ENCODE results near the gene GRAMD4. TPM values are rescaled to one million over a fixed set of nuclear protein-coding genes. Genes with fewer than 3 reads are reported as not detected.

The GRAMD4 gene
- total RNA-seq, 2 donors from 2014 or later, result 38.0 to 43.3 TPM

DNA sequence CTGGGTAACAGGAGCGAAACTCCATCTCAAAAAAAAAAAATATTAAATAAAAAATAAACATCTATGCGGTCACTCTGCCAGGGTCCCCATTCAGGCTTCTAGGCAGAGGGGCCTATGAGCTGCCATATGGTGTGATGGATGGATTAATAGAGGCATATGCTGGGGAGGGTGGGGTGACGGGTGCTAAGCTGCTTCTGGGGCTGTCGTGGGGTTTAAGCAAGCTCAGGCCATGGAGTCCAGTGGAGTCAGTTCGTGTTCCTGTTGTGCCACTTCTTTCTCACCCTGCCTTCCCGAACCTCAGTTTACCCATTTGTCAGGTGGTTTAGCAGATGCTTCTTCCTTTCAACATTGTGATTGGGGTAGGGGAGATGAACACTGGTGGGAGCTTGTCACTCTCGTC, 9.0 kb upstream of the GRAMD4 start:
- Mint-ChIP-seq H3K36me3 (ENCODE audit: low read depth) (no peaks in the 10 kb centered on the region), H3K4me3 (no peak overlapping the region), H3K9me3 (no peaks in the 10 kb centered on the region), H3K27me3 (ENCODE audit: insufficient read depth) (no peaks in the 10 kb centered on the region), H3K4me1 (peaks cover 15% of the 10 kb centered on the region), H3K27ac (no peak overlapping the region)
- H3K27ac ChIP-seq (ENCODE audit: low read depth, low read length), result no peak overlapping the region
- no peaks in the 10 kb centered on the region for H3K9me3 ChIP-seq (ENCODE audit: control insufficient read depth, low read length)
- H3K27me3 ChIP-seq (ENCODE audit: control insufficient read depth, insufficient read depth, low read length, poor library complexity, severe bottlenecking), result no peaks in the 10 kb centered on the region
- TF ChIP-seq, protein P1, sequence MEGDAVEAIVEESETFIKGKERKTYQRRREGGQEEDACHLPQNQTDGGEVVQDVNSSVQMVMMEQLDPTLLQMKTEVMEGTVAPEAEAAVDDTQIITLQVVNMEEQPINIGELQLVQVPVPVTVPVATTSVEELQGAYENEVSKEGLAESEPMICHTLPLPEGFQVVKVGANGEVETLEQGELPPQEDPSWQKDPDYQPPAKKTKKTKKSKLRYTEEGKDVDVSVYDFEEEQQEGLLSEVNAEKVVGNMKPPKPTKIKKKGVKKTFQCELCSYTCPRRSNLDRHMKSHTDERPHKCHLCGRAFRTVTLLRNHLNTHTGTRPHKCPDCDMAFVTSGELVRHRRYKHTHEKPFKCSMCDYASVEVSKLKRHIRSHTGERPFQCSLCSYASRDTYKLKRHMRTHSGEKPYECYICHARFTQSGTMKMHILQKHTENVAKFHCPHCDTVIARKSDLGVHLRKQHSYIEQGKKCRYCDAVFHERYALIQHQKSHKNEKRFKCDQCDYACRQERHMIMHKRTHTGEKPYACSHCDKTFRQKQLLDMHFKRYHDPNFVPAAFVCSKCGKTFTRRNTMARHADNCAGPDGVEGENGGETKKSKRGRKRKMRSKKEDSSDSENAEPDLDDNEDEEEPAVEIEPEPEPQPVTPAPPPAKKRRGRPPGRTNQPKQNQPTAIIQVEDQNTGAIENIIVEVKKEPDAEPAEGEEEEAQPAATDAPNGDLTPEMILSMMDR (conservative IDR thresholded peaks at IDR 0.05), result no peak
- H3K4me1 ChIP-seq (ENCODE audit: control insufficient read depth, insufficient read depth, low read length), result no peaks in the 10 kb centered on the region
- no peak for DNase-seq
- 88% methylated on average over 7 of the region's 7 CpGs; no CpG with 5 or more reads in 1 of the 2 experiments for WGBS, 2 experiments (ENCODE audit: insufficient coverage in 1 of 2, insufficient read length in 1 of 2)
- no peaks in the 10 kb centered on the region for H3K36me3 ChIP-seq (ENCODE audit: control insufficient read depth, insufficient read depth, low read length)
- H3K4me3 ChIP-seq (ENCODE audit: low read length), result no peak overlapping the region
- no peak overlapping the region for H3K9ac ChIP-seq (ENCODE audit: extremely low read depth, low read length, poor library complexity, severe bottlenecking)

- Mint-ChIP-seq H3K27me3 (ENCODE audit: insufficient read depth) (no peaks in the 10 kb centered on the region), H3K4me1 (peaks cover 15% of the 10 kb centered on the region), H3K4me3 (no peak overlapping the region), H3K27ac (peak overlapping the region; percentile 15), H3K9me3 (no peaks in the 10 kb centered on the region), H3K36me3 (ENCODE audit: low read depth) (no peaks in the 10 kb centered on the region)
- no peak overlapping the region for H3K4me3 ChIP-seq (ENCODE audit: low read length)
- no peak overlapping the region for H3K9ac ChIP-seq (ENCODE audit: extremely low read depth, low read length, poor library complexity, severe bottlenecking)
- TF ChIP-seq, protein P1 (conservative IDR thresholded peaks at IDR 0.05), result no peak
- no peaks in the 10 kb centered on the region for H3K36me3 ChIP-seq (ENCODE audit: control insufficient read depth, insufficient read depth, low read length)
- WGBS, 2 experiments (ENCODE audit: insufficient coverage in 1 of 2, insufficient read length in 1 of 2), result 50 to 79% methylated on average over 2 to 13 of the region's 13 CpGs
- H3K27ac ChIP-seq (ENCODE audit: low read depth, low read length), result no peak overlapping the region
- no peaks in the 10 kb centered on the region for H3K27me3 ChIP-seq (ENCODE audit: control insufficient read depth, insufficient read depth, low read length, poor library complexity, severe bottlenecking)
- no peak for DNase-seq
- no peaks in the 10 kb centered on the region for H3K9me3 ChIP-seq (ENCODE audit: control insufficient read depth, low read length)
- no peaks in the 10 kb centered on the region for H3K4me1 ChIP-seq (ENCODE audit: control insufficient read depth, insufficient read depth, low read length)
Observed at GRCh38 chr22:46612341-46612903, 7.8 kb upstream of the GRAMD4 start.

- H3K27me3 ChIP-seq (ENCODE audit: control insufficient read depth, insufficient read depth, low read length, poor library complexity, severe bottlenecking), result no peaks in the 10 kb centered on the region
- 82 to 85% methylated on average over 10 to 23 of the region's 23 CpGs for WGBS, 2 experiments (ENCODE audit: insufficient coverage in 1 of 2, insufficient read length in 1 of 2)
- H3K9ac ChIP-seq (ENCODE audit: extremely low read depth, low read length, poor library complexity, severe bottlenecking), result no peak overlapping the region
- Mint-ChIP-seq H3K9me3 (no peaks in the 10 kb centered on the region), H3K27ac (peak overlapping the region; percentile 15), H3K4me1 (peaks cover 15% of the 10 kb centered on the region), H3K4me3 (no peak overlapping the region), H3K36me3 (ENCODE audit: low read depth) (no peaks in the 10 kb centered on the region), H3K27me3 (ENCODE audit: insufficient read depth) (no peaks in the 10 kb centered on the region)
- H3K9me3 ChIP-seq (ENCODE audit: control insufficient read depth, low read length), result no peaks in the 10 kb centered on the region
- no peak for DNase-seq
- no peaks in the 10 kb centered on the region for H3K36me3 ChIP-seq (ENCODE audit: control insufficient read depth, insufficient read depth, low read length)
- no peaks in the 10 kb centered on the region for H3K4me1 ChIP-seq (ENCODE audit: control insufficient read depth, insufficient read depth, low read length)
- no peak overlapping the region for H3K4me3 ChIP-seq (ENCODE audit: low read length)
- TF ChIP-seq, protein P1 (conservative IDR thresholded peaks at IDR 0.05), result no peak
- H3K27ac ChIP-seq (ENCODE audit: low read depth, low read length), result no peak overlapping the region
Observed at GRCh38 chr22:46612904-46613605, 7.1 kb upstream of the GRAMD4 start.
